H9 (cell line): ENCODE results near the gene FAM217A. TPM values are rescaled to one million over a fixed set of nuclear protein-coding genes. Genes with fewer than 3 reads are reported as not detected.

Source experiments
- DNase-seq: peaks from one replicate; pipeline ENCODE4 v3.0.0-alpha.2; 2017
- H2AFZ ChIP-seq: one replicate; pipeline ENCODE4 v1.6.1; 2013; ENCODE audit warnings: mild to moderate bottlenecking, low read length, control low read depth, moderate library complexity
- H2AK5ac ChIP-seq: 2 replicates; pipeline ENCODE4 v1.6.1; 2013; ENCODE audit warnings: low read length, control low read depth, mixed read lengths; ENCODE audit not compliant: insufficient read length
- H2BK120ac ChIP-seq: one replicate; pipeline ENCODE4 v1.6.1; 2013; ENCODE audit warnings: low read depth, mild to moderate bottlenecking, low read length, control low read depth, inconsistent platforms; ENCODE audit not compliant: poor library complexity, severe bottlenecking
- H2BK12ac ChIP-seq: 2 replicates; pipeline ENCODE4 v1.6.1; 2013; ENCODE audit warnings: low read length, control low read depth, mixed read lengths, low read depth; ENCODE audit not compliant: insufficient read length
- H2BK15ac ChIP-seq: 2 replicates; pipeline ENCODE4 v1.6.1; 2013; ENCODE audit warnings: low read depth, low read length, control low read depth
- H2BK20ac ChIP-seq: one replicate; pipeline ENCODE4 v1.6.1; 2013; ENCODE audit warnings: low read depth, mild to moderate bottlenecking, low read length, control low read depth, inconsistent platforms; ENCODE audit not compliant: poor library complexity, severe bottlenecking
- H2BK5ac ChIP-seq: 2 replicates; pipeline ENCODE4 v1.6.1; 2013; ENCODE audit warnings: low read length, control low read depth, mixed read lengths; ENCODE audit not compliant: insufficient read length
- H3K14ac ChIP-seq: 2 replicates; pipeline ENCODE4 v1.6.1; 2013; ENCODE audit warnings: low read length, control low read depth; ENCODE audit not compliant: insufficient read depth
- H3K18ac ChIP-seq: 2 replicates; pipeline ENCODE4 v1.6.1; 2013; ENCODE audit warnings: low read depth, mild to moderate bottlenecking, mixed read lengths, low read length, control low read depth; ENCODE audit not compliant: insufficient read length
- H3K23ac ChIP-seq: 2 replicates; pipeline ENCODE4 v1.6.1; 2013; ENCODE audit warnings: low read length, control low read depth, mixed read lengths, low read depth; ENCODE audit not compliant: insufficient read length
- H3K23me2 ChIP-seq: 2 replicates; pipeline ENCODE4 v1.6.1; 2013; ENCODE audit warnings: low read depth, mild to moderate bottlenecking, mixed read lengths, low read length, control low read depth; ENCODE audit not compliant: insufficient read length, poor library complexity, severe bottlenecking
- H3K27ac ChIP-seq: 2 replicates; pipeline ENCODE4 v1.5.1; 2013; ENCODE audit warnings: low read length, control low read depth, mixed read lengths, low read depth; ENCODE audit not compliant: insufficient read length
- H3K27me3 ChIP-seq: 2 replicates; pipeline ENCODE4 v1.6.1; 2013; ENCODE audit warnings: low read length, control low read depth, inconsistent platforms; ENCODE audit not compliant: insufficient read depth
- H3K4ac ChIP-seq: 2 replicates; pipeline ENCODE4 v1.6.1; 2013; ENCODE audit warnings: low read depth, mild to moderate bottlenecking, control low read depth, inconsistent platforms, low read length, moderate library complexity
- H3K4me1 ChIP-seq: 2 replicates; pipeline ENCODE4 v1.6.1; 2013; ENCODE audit warnings: low read length, control low read depth, inconsistent platforms; ENCODE audit not compliant: insufficient read depth
- H3K4me2 ChIP-seq: 2 replicates; pipeline ENCODE4 v1.6.1; 2013; ENCODE audit warnings: low read length, control low read depth, mixed read lengths; ENCODE audit not compliant: insufficient read length, insufficient read depth
- H3K56ac ChIP-seq: 2 replicates; pipeline ENCODE4 v1.6.1; 2013; ENCODE audit warnings: low read depth, mild to moderate bottlenecking, mixed read lengths, low read length, control low read depth; ENCODE audit not compliant: insufficient read length
- H3K79me1 ChIP-seq: 2 replicates; pipeline ENCODE4 v1.6.1; 2013; ENCODE audit warnings: low read depth, mild to moderate bottlenecking, moderate library complexity, low read length, control low read depth, inconsistent platforms; ENCODE audit not compliant: insufficient read depth, poor library complexity, severe bottlenecking
- H3K79me2 ChIP-seq: 2 replicates; pipeline ENCODE4 v1.6.1; 2013; ENCODE audit warnings: low read length, control low read depth, inconsistent platforms; ENCODE audit not compliant: insufficient read depth
- H3K9ac ChIP-seq: 2 replicates; pipeline ENCODE4 v1.6.1; 2013; ENCODE audit warnings: low read length, control low read depth, mixed read lengths; ENCODE audit not compliant: insufficient read length; ENCODE audit errors: extremely low read depth
- H3K9me3 ChIP-seq: one replicate; pipeline ENCODE4 v1.6.1; 2013; ENCODE audit warnings: low read depth, low read length, inconsistent platforms; ENCODE audit not compliant: control insufficient read depth
- H3T11ph ChIP-seq: one replicate; pipeline ENCODE4 v1.6.1; 2013; ENCODE audit warnings: mild to moderate bottlenecking, low read length, control low read depth, inconsistent platforms
- H4K20me1 ChIP-seq: one replicate; pipeline ENCODE4 v1.6.1; 2013; ENCODE audit not compliant: control insufficient read depth, insufficient read length, insufficient read depth
- H4K5ac ChIP-seq: 2 replicates; pipeline ENCODE4 v1.6.1; 2013; ENCODE audit warnings: low read depth, mild to moderate bottlenecking, mixed read lengths, low read length, control low read depth; ENCODE audit not compliant: insufficient read length
- H4K8ac ChIP-seq: replicated peaks from 2 replicates; pipeline ENCODE4 v1.6.1; 2013; ENCODE audit warnings: low read length, control low read depth, mixed read lengths, low read depth; ENCODE audit not compliant: insufficient read length
- H4K91ac ChIP-seq: 2 replicates; pipeline ENCODE4 v1.6.1; 2013; ENCODE audit warnings: low read depth, mild to moderate bottlenecking, moderate library complexity, mixed read lengths, low read length, control low read depth; ENCODE audit not compliant: insufficient read length
- H3K27ac Mint-ChIP-seq, 3 experiments: 2 replicates in 2 of 3; 3 replicates in 1 of 3; pipeline ENCODE4 v1.8.0; 2020 to 2021; ENCODE audit warnings: mixed read lengths in 3 of 3, mild to moderate bottlenecking in 1 of 3, moderate library complexity in 1 of 3
- H3K27me3 Mint-ChIP-seq: 2 replicates; pipeline ENCODE4 v1.8.0; 2021; ENCODE audit warnings: low read depth, mild to moderate bottlenecking, moderate library complexity, mixed read lengths
- H3K36me3 Mint-ChIP-seq, 3 experiments: 2 replicates in 2 of 3; 3 replicates in 1 of 3; pipeline ENCODE4 v1.8.0; 2020 to 2021; ENCODE audit warnings: low read depth in 3 of 3, mixed read lengths in 3 of 3; ENCODE audit not compliant: insufficient read depth in 1 of 3
- H3K4me1 Mint-ChIP-seq, 2 experiments: 2 replicates each; pipeline ENCODE4 v1.8.0; 2020; ENCODE audit warnings: mixed read lengths in 2 of 2
- H3K4me3 Mint-ChIP-seq, 2 experiments: 2 replicates in 1 of 2; 3 replicates in 1 of 2; pipeline ENCODE4 v1.8.0; 2020 to 2021; ENCODE audit warnings: mild to moderate bottlenecking in 2 of 2, mixed read lengths in 2 of 2, moderate library complexity in 1 of 2
- H3K9me3 Mint-ChIP-seq, 2 experiments: 2 replicates in 1 of 2; 3 replicates in 1 of 2; pipeline ENCODE4 v1.8.0; 2020; ENCODE audit warnings: mild to moderate bottlenecking in 2 of 2, mixed read lengths in 2 of 2, moderate library complexity in 1 of 2
- WGBS: extraction: QIAGEN DNeasy Blood & Tissue Kit; methylation state at CpG from one replicate; pipeline ENCODE4 v1.1.7; 2013; ENCODE audit warnings: missing lambda C conversion rate, low lambda C conversion rate, mixed read lengths; ENCODE audit not compliant: insufficient read length; ENCODE audit errors: extremely low coverage; 5-methylcytosine and 5-hydroxymethylcytosine counted together
- total RNA-seq: library from RNA; stranded (reverse); gene quantifications from 2 replicates; pipeline ENCODE4 v1.2.1, GENCODE V29; 2021
- TF ChIP-seq, protein P1 (sequence below): fragments of 200-600 bp; sonication (generic); conservative IDR thresholded peaks from 3 replicates; pipeline ENCODE4 v1.8.0; 2021; ENCODE audit warnings: antibody characterized with exemption, mild to moderate bottlenecking

The FAM217A gene
- total RNA-seq, 1 experiment from 2014 or later: not detected

DNA sequence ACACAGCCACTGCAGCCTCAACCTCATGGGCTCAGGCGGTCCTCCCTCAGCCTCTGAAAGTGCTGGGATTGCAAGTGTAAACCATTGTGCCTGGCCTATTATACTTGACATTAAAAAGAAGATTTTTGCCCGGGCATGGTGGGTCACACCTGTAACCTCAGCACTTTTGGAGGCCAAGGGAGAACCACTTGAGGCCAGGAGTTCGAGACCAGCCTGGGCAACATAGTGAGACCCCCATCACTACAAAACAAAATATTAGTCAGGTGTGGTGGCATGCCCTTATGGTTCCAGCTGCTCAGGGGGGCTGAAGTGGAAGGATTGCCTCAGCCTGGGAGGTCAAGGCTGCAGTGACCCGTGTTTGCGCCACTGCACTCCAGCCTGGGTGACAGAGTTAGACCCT lies 42.4 kb downstream of the FAM217A start:
- Mint-ChIP-seq H3K27me3 (no peaks in the 10 kb centered on the region), H3K27ac (peak overlapping the region in 1 of 3 experiments; percentile 53; a peak in 1 of 7 replicates), H3K9me3 (no peaks in the 10 kb centered on the region), H3K36me3 (peaks cover 50 to 76% (median 76%) of the 10 kb centered on the region in 3 experiments; a peak in 6 of 7 replicates), H3K4me1 (0 out of 4 replicates have a peak, but pooled peaks cover 0 to 4% of the 10 kb centered on the region in 2 experiments), H3K4me3 (no peak overlapping the region)
- no peak overlapping the region for H2AK5ac ChIP-seq
- no peak overlapping the region for H2BK120ac ChIP-seq
- H3K4me1 ChIP-seq: no peaks in the 10 kb centered on the region
- no CpG with 5 or more reads among the region's 5 CpGs for WGBS
- H3K56ac ChIP-seq: no peak overlapping the region
- peaks cover 8% of the 10 kb centered on the region for H3K79me1 ChIP-seq
- H4K5ac ChIP-seq: no peak overlapping the region
- H2BK20ac ChIP-seq: no peak overlapping the region
- H3K4me2 ChIP-seq: no peak overlapping the region
- H3K9ac ChIP-seq: no peak overlapping the region
- no peak overlapping the region for H4K91ac ChIP-seq
- H2AFZ ChIP-seq: no peak overlapping the region
- H3K4ac ChIP-seq: no peak overlapping the region
- TF ChIP-seq, protein P1, sequence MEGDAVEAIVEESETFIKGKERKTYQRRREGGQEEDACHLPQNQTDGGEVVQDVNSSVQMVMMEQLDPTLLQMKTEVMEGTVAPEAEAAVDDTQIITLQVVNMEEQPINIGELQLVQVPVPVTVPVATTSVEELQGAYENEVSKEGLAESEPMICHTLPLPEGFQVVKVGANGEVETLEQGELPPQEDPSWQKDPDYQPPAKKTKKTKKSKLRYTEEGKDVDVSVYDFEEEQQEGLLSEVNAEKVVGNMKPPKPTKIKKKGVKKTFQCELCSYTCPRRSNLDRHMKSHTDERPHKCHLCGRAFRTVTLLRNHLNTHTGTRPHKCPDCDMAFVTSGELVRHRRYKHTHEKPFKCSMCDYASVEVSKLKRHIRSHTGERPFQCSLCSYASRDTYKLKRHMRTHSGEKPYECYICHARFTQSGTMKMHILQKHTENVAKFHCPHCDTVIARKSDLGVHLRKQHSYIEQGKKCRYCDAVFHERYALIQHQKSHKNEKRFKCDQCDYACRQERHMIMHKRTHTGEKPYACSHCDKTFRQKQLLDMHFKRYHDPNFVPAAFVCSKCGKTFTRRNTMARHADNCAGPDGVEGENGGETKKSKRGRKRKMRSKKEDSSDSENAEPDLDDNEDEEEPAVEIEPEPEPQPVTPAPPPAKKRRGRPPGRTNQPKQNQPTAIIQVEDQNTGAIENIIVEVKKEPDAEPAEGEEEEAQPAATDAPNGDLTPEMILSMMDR: no peak
- H2BK5ac ChIP-seq: no peak overlapping the region
- H3K23me2 ChIP-seq: no peaks in the 10 kb centered on the region
- no peak overlapping the region for H3K27ac ChIP-seq
- no peak overlapping the region for H4K8ac ChIP-seq
- H3K9me3 ChIP-seq: no peaks in the 10 kb centered on the region
- no peak overlapping the region for H3K18ac ChIP-seq
- H4K20me1 ChIP-seq: no peaks in the 10 kb centered on the region
- H3T11ph ChIP-seq: no peak overlapping the region
- H2BK15ac ChIP-seq: no peak overlapping the region
- no peak overlapping the region for H2BK12ac ChIP-seq
- H3K23ac ChIP-seq: no peak overlapping the region
- H3K27me3 ChIP-seq: no peaks in the 10 kb centered on the region
- DNase-seq: no peak
- H3K14ac ChIP-seq: no peak overlapping the region
- H3K79me2 ChIP-seq: peaks cover 8% of the 10 kb centered on the region; the same call in 1 of the 2 replicates
